Panc1 (cell line): ENCODE results near the gene DOCK3. TPM values are rescaled to one million over a fixed set of nuclear protein-coding genes. Genes with fewer than 3 reads are reported as not detected.

Experiments used
- ATAC-seq: fragments of 200-7000 bp; cut with Tn5 transposase; 2 replicates; pipeline ENCODE4 v1.9.1; 2020; ENCODE audit warnings: mild to moderate bottlenecking, moderate library complexity
- BruUV-seq: library from RNA; stranded (reverse); fragments of 400-500 nt; replicated peaks from 2 replicates; lab custom pipeline; 2021; lab: Mats Ljungman, UMichigan
- CTCF ChIA-PET: fragments of 300-600 bp; sonication (Branson Sonifier 250); formaldehyde crosslinking; loops from one replicate; lab custom pipeline; 2022; ENCODE audit warnings: antibody characterized with exemption; lab: Charles Lee
- POLR2A ChIA-PET: fragments of 300-600 bp; sonication (Branson Sonifier 250); formaldehyde crosslinking; loops from one replicate; lab custom pipeline; 2022; ENCODE audit warnings: antibody characterized with exemption; lab: Charles Lee
- DNase-seq: peaks from one replicate; pipeline ENCODE4 v3.0.0-alpha.2; 2010; ENCODE audit warnings: low read depth, low spot score
- H3K27ac ChIP-seq: 2 replicates; pipeline ENCODE4 v1.5.1; 2011; ENCODE audit warnings: mild to moderate bottlenecking, low read length, inconsistent platforms
- H3K27me3 ChIP-seq: fragments of 200-500 bp; sonication (Bioruptor generic); 2 replicates; pipeline ENCODE4 v1.6.0; 2014; ENCODE audit warnings: low read length, inconsistent platforms; ENCODE audit not compliant: control insufficient read depth, insufficient read depth
- H3K36me3 ChIP-seq: fragments of 200-500 bp; sonication (Bioruptor generic); 2 replicates; pipeline ENCODE4 v1.5.1; 2014; ENCODE audit warnings: inconsistent platforms, mild to moderate bottlenecking, low read length, moderate library complexity; ENCODE audit not compliant: control insufficient read depth, insufficient read depth
- H3K4me1 ChIP-seq: 2 replicates; pipeline ENCODE4 v1.5.1; 2011; ENCODE audit warnings: inconsistent platforms, mild to moderate bottlenecking, low read length, moderate library complexity; ENCODE audit not compliant: control insufficient read depth, insufficient read depth
- H3K4me3 ChIP-seq, 2 experiments: 2 replicates each; pipeline ENCODE4 v1.5.1; 2011 to 2012; ENCODE audit warnings: low read depth in 2 of 2, low read length in 2 of 2, mild to moderate bottlenecking in 2 of 2, inconsistent platforms in 1 of 2, moderate library complexity in 1 of 2
- H3K9me3 ChIP-seq: fragments of 200-500 bp; sonication (Bioruptor generic); 2 replicates; pipeline ENCODE4 v1.5.1; 2014; ENCODE audit warnings: low read depth, mild to moderate bottlenecking, inconsistent platforms, low read length, moderate library complexity; ENCODE audit not compliant: control insufficient read depth, insufficient read depth
- POLR2AphosphoS5 ChIP-seq: IDR thresholded peaks from 2 replicates; pipeline ENCODE4 v1.6.1; 2012; ENCODE audit warnings: mild to moderate bottlenecking, low read depth, low read length, moderate library complexity
- SIN3A ChIP-seq: IDR thresholded peaks from 2 replicates; pipeline ENCODE4 v1.6.1; 2012; ENCODE audit warnings: low read depth, mild to moderate bottlenecking, low read length, moderate library complexity, borderline replicate concordance; ENCODE audit not compliant: insufficient read depth
- TCF7L2 ChIP-seq: IDR thresholded peaks from 2 replicates; pipeline ENCODE4 v1.6.1; 2011; ENCODE audit warnings: mild to moderate bottlenecking, low read depth, low read length, inconsistent platforms
- in situ Hi-C: cut with HindIII; loops from 2 replicates; pipeline ENCODE4 v1.10.0; 2016; ENCODE audit warnings: low sequenced_read_pairs, low pct_unique_long_range_greater_than_20kb
- intact Hi-C: fragments of 100-400 bp; cut with micrococcal nuclease; formaldehyde crosslinking; loops from one replicate; pipeline ENCODE4 v1.10.0; 2022; ENCODE audit not compliant: unreplicated experiment
- total RNA-seq: library from RNA; stranded (reverse); gene quantifications from one replicate; pipeline ENCODE4 v1.2.1, GENCODE V29; 2021; ENCODE audit not compliant: unreplicated experiment
- TF ChIP-seq, protein P1 (sequence below), 2 experiments: IDR thresholded peaks; 2 replicates each; pipeline ENCODE4 v1.6.1; 2011 to 2012; ENCODE audit warnings: low read depth in 2 of 2, control low read depth in 1 of 2, low read length in 1 of 2, mild to moderate bottlenecking in 1 of 2, moderate library complexity in 1 of 2; ENCODE audit not compliant: insufficient read depth in 1 of 2
- TF ChIP-seq, protein P2 (sequence below): fragments of 450-650 bp; IDR thresholded peaks from 2 replicates; pipeline ENCODE4 v1.5.1; 2017; ENCODE audit warnings: mild to moderate bottlenecking

DOCK3 gene
- total RNA-seq, 1 experiment from 2014 or later, result 0.21 TPM

GRCh38 chr3:50994537-50994936 is 319.8 kb downstream of the DOCK3 start:
- no TSS peak for BruUV-seq
- POLR2A ChIA-PET, result no interaction called here
- no peaks in the 10 kb centered on the region for H3K4me1 ChIP-seq
- TF ChIP-seq SIN3A, result no peak
- TF ChIP-seq, protein P1, sequence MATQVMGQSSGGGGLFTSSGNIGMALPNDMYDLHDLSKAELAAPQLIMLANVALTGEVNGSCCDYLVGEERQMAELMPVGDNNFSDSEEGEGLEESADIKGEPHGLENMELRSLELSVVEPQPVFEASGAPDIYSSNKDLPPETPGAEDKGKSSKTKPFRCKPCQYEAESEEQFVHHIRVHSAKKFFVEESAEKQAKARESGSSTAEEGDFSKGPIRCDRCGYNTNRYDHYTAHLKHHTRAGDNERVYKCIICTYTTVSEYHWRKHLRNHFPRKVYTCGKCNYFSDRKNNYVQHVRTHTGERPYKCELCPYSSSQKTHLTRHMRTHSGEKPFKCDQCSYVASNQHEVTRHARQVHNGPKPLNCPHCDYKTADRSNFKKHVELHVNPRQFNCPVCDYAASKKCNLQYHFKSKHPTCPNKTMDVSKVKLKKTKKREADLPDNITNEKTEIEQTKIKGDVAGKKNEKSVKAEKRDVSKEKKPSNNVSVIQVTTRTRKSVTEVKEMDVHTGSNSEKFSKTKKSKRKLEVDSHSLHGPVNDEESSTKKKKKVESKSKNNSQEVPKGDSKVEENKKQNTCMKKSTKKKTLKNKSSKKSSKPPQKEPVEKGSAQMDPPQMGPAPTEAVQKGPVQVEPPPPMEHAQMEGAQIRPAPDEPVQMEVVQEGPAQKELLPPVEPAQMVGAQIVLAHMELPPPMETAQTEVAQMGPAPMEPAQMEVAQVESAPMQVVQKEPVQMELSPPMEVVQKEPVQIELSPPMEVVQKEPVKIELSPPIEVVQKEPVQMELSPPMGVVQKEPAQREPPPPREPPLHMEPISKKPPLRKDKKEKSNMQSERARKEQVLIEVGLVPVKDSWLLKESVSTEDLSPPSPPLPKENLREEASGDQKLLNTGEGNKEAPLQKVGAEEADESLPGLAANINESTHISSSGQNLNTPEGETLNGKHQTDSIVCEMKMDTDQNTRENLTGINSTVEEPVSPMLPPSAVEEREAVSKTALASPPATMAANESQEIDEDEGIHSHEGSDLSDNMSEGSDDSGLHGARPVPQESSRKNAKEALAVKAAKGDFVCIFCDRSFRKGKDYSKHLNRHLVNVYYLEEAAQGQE (IDR thresholded peaks at IDR 0.05; ENCODE audit: insufficient read depth in 1 of 2, low read depth in 2 of 2, low read length in 1 of 2), result no peak
- no peak for ATAC-seq
- H3K9me3 ChIP-seq, result no peaks in the 10 kb centered on the region
- no peaks in the 10 kb centered on the region for H3K36me3 ChIP-seq
- in situ Hi-C loops, result no loop called here
- CTCF ChIA-PET, result no interaction called here
- H3K27me3 ChIP-seq, result no peaks in the 10 kb centered on the region
- no peak for DNase-seq
- H3K27ac ChIP-seq, result no peak overlapping the region
- intact Hi-C loops, result no loop called here
- no peak overlapping the region for H3K4me3 ChIP-seq

GRCh38 chr3:50995085-50995824 is 320.5 kb downstream of the DOCK3 start:
- intact Hi-C loops (no loop called here), in situ Hi-C loops (no loop called here)
- H3K9me3 ChIP-seq, result no peaks in the 10 kb centered on the region
- ATAC-seq, result no peak
- ChIA-PET CTCF (no interaction called here), POLR2A (no interaction called here)
- H3K36me3 ChIP-seq, result no peaks in the 10 kb centered on the region
- no peak overlapping the region for H3K27ac ChIP-seq
- no peaks in the 10 kb centered on the region for H3K4me1 ChIP-seq
- H3K4me3 ChIP-seq, result no peak overlapping the region
- no TSS peak for BruUV-seq
- TF ChIP-seq TCF7L2 (no peak), SIN3A (no peak), POLR2AphosphoS5 (no peak)
- TF ChIP-seq, protein P1 (IDR thresholded peaks at IDR 0.05; ENCODE audit: insufficient read depth in 1 of 2, low read depth in 2 of 2, low read length in 1 of 2), result no peak
- TF ChIP-seq, protein P2, sequence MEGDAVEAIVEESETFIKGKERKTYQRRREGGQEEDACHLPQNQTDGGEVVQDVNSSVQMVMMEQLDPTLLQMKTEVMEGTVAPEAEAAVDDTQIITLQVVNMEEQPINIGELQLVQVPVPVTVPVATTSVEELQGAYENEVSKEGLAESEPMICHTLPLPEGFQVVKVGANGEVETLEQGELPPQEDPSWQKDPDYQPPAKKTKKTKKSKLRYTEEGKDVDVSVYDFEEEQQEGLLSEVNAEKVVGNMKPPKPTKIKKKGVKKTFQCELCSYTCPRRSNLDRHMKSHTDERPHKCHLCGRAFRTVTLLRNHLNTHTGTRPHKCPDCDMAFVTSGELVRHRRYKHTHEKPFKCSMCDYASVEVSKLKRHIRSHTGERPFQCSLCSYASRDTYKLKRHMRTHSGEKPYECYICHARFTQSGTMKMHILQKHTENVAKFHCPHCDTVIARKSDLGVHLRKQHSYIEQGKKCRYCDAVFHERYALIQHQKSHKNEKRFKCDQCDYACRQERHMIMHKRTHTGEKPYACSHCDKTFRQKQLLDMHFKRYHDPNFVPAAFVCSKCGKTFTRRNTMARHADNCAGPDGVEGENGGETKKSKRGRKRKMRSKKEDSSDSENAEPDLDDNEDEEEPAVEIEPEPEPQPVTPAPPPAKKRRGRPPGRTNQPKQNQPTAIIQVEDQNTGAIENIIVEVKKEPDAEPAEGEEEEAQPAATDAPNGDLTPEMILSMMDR, result no peak
- DNase-seq, result no peak
- no peaks in the 10 kb centered on the region for H3K27me3 ChIP-seq
